SU-DHL-6 (cell line): ENCODE measurements around the gene RALGDS.

ENCODE experiments used
- H2AFZ ChIP-seq: fragments of 200-600 bp; sonication (generic); 2 replicates; pipeline ENCODE4 v1.6.1; 2014; ENCODE audit warnings: low read depth, mild to moderate bottlenecking, moderate library complexity, mixed read lengths, antibody characterized with exemption, low read length; ENCODE audit not compliant: severe bottlenecking
- H3F3A ChIP-seq: fragments of 200-600 bp; shearing (Covaris generic); 2 replicates; pipeline ENCODE4 v1.6.0; 2016; ENCODE audit warnings: antibody characterized with exemption, mild to moderate bottlenecking; ENCODE audit not compliant: insufficient read depth
- H3K27ac ChIP-seq: fragments of 200-600 bp; sonication (generic); 2 replicates; pipeline ENCODE4 v1.5.1; 2016; ENCODE audit warnings: low read depth, mild to moderate bottlenecking, low read length, moderate library complexity, mixed read lengths
- H3K27me3 ChIP-seq: fragments of 200-600 bp; sonication (generic), shearing (Covaris generic); 2 replicates; pipeline ENCODE4 v1.6.0; 2014; ENCODE audit warnings: mild to moderate bottlenecking, low read length
- H3K36me3 ChIP-seq: fragments of 200-600 bp; sonication (generic); 2 replicates; pipeline ENCODE4 v1.6.1; 2014; ENCODE audit warnings: mild to moderate bottlenecking, low read length, mixed read lengths
- H3K4me2 ChIP-seq: fragments of 300-600, 200-600 bp; shearing (Covaris generic), sonication (generic); 2 replicates; pipeline ENCODE4 v1.6.0; 2014; ENCODE audit warnings: low read length, low read depth, mild to moderate bottlenecking; ENCODE audit not compliant: poor library complexity, severe bottlenecking
- H3K4me3 ChIP-seq: fragments of 200-600 bp; sonication (generic); 2 replicates; pipeline ENCODE4 v1.5.1; 2014; ENCODE audit warnings: antibody characterized with exemption, low read length, mild to moderate bottlenecking, mixed read lengths; ENCODE audit not compliant: insufficient read depth, poor library complexity, severe bottlenecking
- H3K79me2 ChIP-seq: fragments of 200-600 bp; sonication (generic); 2 replicates; pipeline ENCODE4 v1.6.1; 2014; ENCODE audit warnings: mild to moderate bottlenecking, low read length, moderate library complexity; ENCODE audit not compliant: insufficient read depth
- H3K9ac ChIP-seq: fragments of 200-600 bp; sonication (generic); 2 replicates; pipeline ENCODE4 v1.7.0; 2014; ENCODE audit warnings: mild to moderate bottlenecking, low read length
- H3K9me2 ChIP-seq: fragments of 200-600 bp; sonication (generic); replicated peaks from 2 replicates; pipeline ENCODE4 v1.6.1; 2014; ENCODE audit warnings: low read length; ENCODE audit not compliant: insufficient read depth
- H3K9me3 ChIP-seq: fragments of 200-600 bp; sonication (generic); 2 replicates; pipeline ENCODE4 v1.6.1; 2014; ENCODE audit warnings: low read length, mixed read lengths; ENCODE audit not compliant: insufficient read depth
- H4K20me1 ChIP-seq: fragments of 200-600 bp; sonication (generic); 2 replicates; pipeline ENCODE4 v1.6.1; 2014; ENCODE audit warnings: low read depth, mild to moderate bottlenecking, antibody characterized with exemption, low read length, moderate library complexity, mixed read lengths
- EZH2phosphoT487 ChIP-seq: fragments of 200-600 bp; sonication (generic), shearing (Covaris generic); conservative IDR thresholded peaks from 2 replicates; pipeline ENCODE4 v1.6.1; 2018; ENCODE audit warnings: mild to moderate bottlenecking, antibody characterized with exemption, low read length, moderate library complexity, mixed read lengths
- TF ChIP-seq, protein P1 (sequence below): fragments of 200-600 bp; sonication (generic); IDR thresholded peaks from one replicate; pipeline ENCODE4 v1.5.1; 2017; ENCODE audit warnings: antibody characterized with exemption, mild to moderate bottlenecking, low read length, moderate library complexity; ENCODE audit not compliant: insufficient read depth, poor library complexity, severe bottlenecking

RALGDS gene

DNA sequence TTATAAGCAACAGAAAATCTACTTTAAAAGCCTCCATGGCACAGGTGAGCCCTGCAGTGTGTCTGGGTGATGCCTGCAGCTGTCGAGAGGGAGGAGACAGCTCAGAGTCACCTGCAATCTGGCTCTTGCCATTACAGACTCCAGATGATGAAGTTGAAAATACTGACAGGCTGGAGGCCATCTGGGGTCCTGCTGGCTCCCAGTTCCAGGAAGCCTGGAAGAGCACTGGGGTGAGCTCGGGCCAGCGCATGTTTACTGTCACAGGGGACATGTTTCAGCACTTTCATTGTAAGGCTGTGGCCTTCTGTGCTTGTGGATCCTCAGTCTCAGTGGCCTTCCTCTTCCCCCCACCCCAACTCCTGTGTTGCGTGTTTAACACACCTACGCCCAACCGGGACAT is 30.9 kb downstream of the RALGDS start:
- TF ChIP-seq, protein P1, sequence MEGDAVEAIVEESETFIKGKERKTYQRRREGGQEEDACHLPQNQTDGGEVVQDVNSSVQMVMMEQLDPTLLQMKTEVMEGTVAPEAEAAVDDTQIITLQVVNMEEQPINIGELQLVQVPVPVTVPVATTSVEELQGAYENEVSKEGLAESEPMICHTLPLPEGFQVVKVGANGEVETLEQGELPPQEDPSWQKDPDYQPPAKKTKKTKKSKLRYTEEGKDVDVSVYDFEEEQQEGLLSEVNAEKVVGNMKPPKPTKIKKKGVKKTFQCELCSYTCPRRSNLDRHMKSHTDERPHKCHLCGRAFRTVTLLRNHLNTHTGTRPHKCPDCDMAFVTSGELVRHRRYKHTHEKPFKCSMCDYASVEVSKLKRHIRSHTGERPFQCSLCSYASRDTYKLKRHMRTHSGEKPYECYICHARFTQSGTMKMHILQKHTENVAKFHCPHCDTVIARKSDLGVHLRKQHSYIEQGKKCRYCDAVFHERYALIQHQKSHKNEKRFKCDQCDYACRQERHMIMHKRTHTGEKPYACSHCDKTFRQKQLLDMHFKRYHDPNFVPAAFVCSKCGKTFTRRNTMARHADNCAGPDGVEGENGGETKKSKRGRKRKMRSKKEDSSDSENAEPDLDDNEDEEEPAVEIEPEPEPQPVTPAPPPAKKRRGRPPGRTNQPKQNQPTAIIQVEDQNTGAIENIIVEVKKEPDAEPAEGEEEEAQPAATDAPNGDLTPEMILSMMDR = no peak
- TF ChIP-seq EZH2phosphoT487 = no peak
- Histone ChIP-seq H3K9me3 (no peaks in the 10 kb centered on the region), H2AFZ (no peak overlapping the region), H3K27me3 (no peaks in the 10 kb centered on the region), H3F3A (no peaks in the 10 kb centered on the region), H3K27ac (no peak overlapping the region), H3K4me2 (no peak overlapping the region), H3K36me3 (no peaks in the 10 kb centered on the region), H3K4me3 (no peak overlapping the region), H3K9me2 (no peaks in the 10 kb centered on the region), H4K20me1 (no peaks in the 10 kb centered on the region), H3K9ac (no peak overlapping the region), H3K79me2 (no peaks in the 10 kb centered on the region)

DNA sequence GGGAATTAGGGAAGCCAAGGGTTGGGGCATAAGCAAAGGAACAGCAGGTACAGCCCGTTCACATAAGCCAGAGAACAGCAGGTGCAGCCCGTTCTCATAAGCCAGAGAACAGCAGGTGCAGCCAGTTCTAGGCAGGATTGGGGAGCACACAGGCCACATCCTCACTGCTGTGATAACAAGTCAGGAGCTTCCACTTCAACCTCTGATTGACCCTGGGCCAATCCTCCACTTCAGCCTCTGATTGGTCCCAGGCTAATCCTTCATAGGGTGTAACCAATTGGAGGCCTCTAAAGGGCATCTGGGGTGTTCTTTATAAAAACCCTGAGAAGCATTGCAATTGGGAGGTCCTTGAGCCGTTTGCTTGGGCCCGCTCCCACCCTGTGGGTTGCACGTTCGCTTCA is 31.8 kb downstream of the RALGDS start:
- Histone ChIP-seq H3K27me3 (no peaks in the 10 kb centered on the region), H3K4me3 (no peak overlapping the region), H3K9me2 (no peaks in the 10 kb centered on the region), H4K20me1 (no peaks in the 10 kb centered on the region), H3K4me2 (no peak overlapping the region), H3K9ac (no peak overlapping the region), H3K9me3 (no peaks in the 10 kb centered on the region), H3F3A (no peaks in the 10 kb centered on the region), H3K36me3 (no peaks in the 10 kb centered on the region), H2AFZ (no peak overlapping the region), H3K79me2 (no peaks in the 10 kb centered on the region), H3K27ac (no peak overlapping the region)
- TF ChIP-seq, protein P1 = no peak
- TF ChIP-seq EZH2phosphoT487 = no peak

DNA sequence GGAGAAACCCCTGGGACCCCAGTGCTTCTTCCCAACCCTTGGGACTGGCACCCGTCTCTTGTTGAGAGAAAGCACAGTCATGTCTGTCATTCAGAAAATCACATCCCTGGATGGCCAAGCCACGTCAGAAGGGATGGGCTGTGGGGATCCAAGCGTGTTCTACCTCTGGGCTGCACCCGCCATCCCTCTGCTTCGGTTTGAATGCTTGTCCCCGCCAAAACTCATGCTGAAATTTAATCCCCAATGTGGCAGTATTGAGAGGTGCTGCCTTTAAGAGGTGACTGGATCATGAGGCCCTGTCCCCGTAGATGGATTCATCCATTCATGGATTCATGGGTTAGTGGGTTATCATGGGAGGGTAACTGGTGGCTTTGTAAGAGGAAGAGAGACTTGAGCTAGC is 32.3 kb downstream of the RALGDS start:
- no peaks in the 10 kb centered on the region for H3F3A ChIP-seq
- H3K79me2 ChIP-seq = no peaks in the 10 kb centered on the region
- no peak overlapping the region for H3K9ac ChIP-seq
- no peak for TF ChIP-seq EZH2phosphoT487
- TF ChIP-seq, protein P1 = no peak
- H3K9me3 ChIP-seq = no peaks in the 10 kb centered on the region
- no peak overlapping the region for H3K27ac ChIP-seq
- no peaks in the 10 kb centered on the region for H3K36me3 ChIP-seq
- no peaks in the 10 kb centered on the region for H3K27me3 ChIP-seq
- no peak overlapping the region for H3K4me2 ChIP-seq
- H2AFZ ChIP-seq = no peak overlapping the region
- H4K20me1 ChIP-seq = no peaks in the 10 kb centered on the region
- H3K9me2 ChIP-seq = no peaks in the 10 kb centered on the region
- H3K4me3 ChIP-seq = no peak overlapping the region
